SK-N-SH treated with all-trans-retinoic acid at 6 μM for 48 hours (cell line): ENCODE data around the gene GALC.

ENCODE experiments used
- ATAC-seq: fragments of 200-7000 bp; cut with Tn5 transposase; 3 replicates; pipeline ENCODE4 v1.9.1; 2020; ENCODE audit warnings: mild to moderate bottlenecking, moderate library complexity
- ARNTL ChIP-seq: fragments of 450-650 bp; formaldehyde crosslinking; IDR thresholded peaks from 2 replicates; pipeline ENCODE4 v1.5.0; 2020; ENCODE audit warnings: low read depth, mild to moderate bottlenecking, moderate library complexity, borderline replicate concordance
- BACH2 ChIP-seq: fragments of 250-450 bp; sonication (Bioruptor Pico); IDR thresholded peaks from 2 replicates; pipeline ENCODE4 v1.9.0; 2021; ENCODE audit warnings: mild to moderate bottlenecking, borderline replicate concordance
- CSDC2 ChIP-seq: fragments of 250-450 bp; sonication (Bioruptor Pico); IDR thresholded peaks from 2 replicates; pipeline ENCODE4 v1.5.0; 2020; ENCODE audit warnings: mild to moderate bottlenecking, moderate library complexity
- ESRRG ChIP-seq: fragments of 250-450 bp; sonication (Bioruptor Pico); IDR thresholded peaks from 2 replicates; pipeline ENCODE4 v1.6.1; 2021; ENCODE audit warnings: mild to moderate bottlenecking
- GLIS3 ChIP-seq: fragments of 250-450 bp; sonication (Bioruptor Pico); IDR thresholded peaks from 2 replicates; pipeline ENCODE4 v1.5.0; 2020; ENCODE audit warnings: mild to moderate bottlenecking, moderate library complexity
- ISL1 ChIP-seq: fragments of 250-450 bp; sonication (Bioruptor Pico); IDR thresholded peaks from 2 replicates; pipeline ENCODE4 v2.1.2; 2022; ENCODE audit warnings: mild to moderate bottlenecking, moderate library complexity
- OSR1 ChIP-seq: fragments of 250-450 bp; sonication (Bioruptor Pico); IDR thresholded peaks from 2 replicates; pipeline ENCODE4 v1.8.0; 2022; ENCODE audit warnings: moderate library complexity, mild to moderate bottlenecking, inconsistent platforms
- PPARA ChIP-seq: fragments of 250-450 bp; sonication (Bioruptor Pico); IDR thresholded peaks from 2 replicates; pipeline ENCODE4 v1.5.0; 2020; ENCODE audit warnings: mild to moderate bottlenecking, borderline replicate concordance
- RARB ChIP-seq: fragments of 250-450 bp; sonication (Bioruptor Pico); IDR thresholded peaks from 2 replicates; pipeline ENCODE4 v1.8.0; 2021; ENCODE audit warnings: mild to moderate bottlenecking, moderate library complexity
- TCF4 ChIP-seq: fragments of 250-450 bp; sonication (Bioruptor Pico); IDR thresholded peaks from 2 replicates; pipeline ENCODE4 v1.8.0; 2021; ENCODE audit warnings: mild to moderate bottlenecking, moderate library complexity, borderline replicate concordance
- TOX ChIP-seq: fragments of 250-450 bp; sonication (Bioruptor Pico); IDR thresholded peaks from 2 replicates; pipeline ENCODE4 v1.8.0; 2021; ENCODE audit warnings: mild to moderate bottlenecking, moderate library complexity, borderline replicate concordance
- ZFP3 ChIP-seq: fragments of 250-450 bp; sonication (Bioruptor Pico); IDR thresholded peaks from 2 replicates; pipeline ENCODE4 v1.5.0; 2020; ENCODE audit warnings: mild to moderate bottlenecking, moderate library complexity
- ZFP30 ChIP-seq: fragments of 450-650 bp; formaldehyde crosslinking; IDR thresholded peaks from 2 replicates; pipeline ENCODE4 v1.5.0; 2022; ENCODE audit warnings: mild to moderate bottlenecking, moderate library complexity
- ZNF565 ChIP-seq: fragments of 450-650 bp; formaldehyde crosslinking; conservative IDR thresholded peaks from 2 replicates; pipeline ENCODE4 v1.5.0; 2020; ENCODE audit warnings: low read depth, mild to moderate bottlenecking, moderate library complexity
- ZNF70 ChIP-seq: fragments of 450-650 bp; formaldehyde crosslinking; IDR thresholded peaks from 2 replicates; pipeline ENCODE4 v1.5.0; 2020; ENCODE audit warnings: mild to moderate bottlenecking, moderate library complexity
- TF ChIP-seq, protein P1 (sequence below): fragments of 250-450 bp; sonication (Bioruptor Pico); IDR thresholded peaks from 2 replicates; pipeline ENCODE4 v1.8.0; 2020; ENCODE audit warnings: mild to moderate bottlenecking, moderate library complexity, borderline replicate concordance
- TF ChIP-seq, protein P2 (sequence below): fragments of 250-450 bp; sonication (Bioruptor Pico); IDR thresholded peaks from 2 replicates; pipeline ENCODE4 v1.5.1; 2020; ENCODE audit warnings: low read depth, mild to moderate bottlenecking, moderate library complexity
- TF ChIP-seq, protein P3 (sequence below): fragments of 250-450 bp; sonication (Bioruptor Pico); IDR thresholded peaks from 2 replicates; pipeline ENCODE4 v1.5.0; 2020; ENCODE audit warnings: mild to moderate bottlenecking, moderate library complexity
- TF ChIP-seq, protein P4 (sequence below): fragments of 250-450 bp; sonication (Bioruptor Pico); IDR thresholded peaks from 2 replicates; pipeline ENCODE4 v1.8.0; 2021; ENCODE audit warnings: low read depth, mild to moderate bottlenecking, moderate library complexity, borderline replicate concordance

Gene GALC

DNA sequence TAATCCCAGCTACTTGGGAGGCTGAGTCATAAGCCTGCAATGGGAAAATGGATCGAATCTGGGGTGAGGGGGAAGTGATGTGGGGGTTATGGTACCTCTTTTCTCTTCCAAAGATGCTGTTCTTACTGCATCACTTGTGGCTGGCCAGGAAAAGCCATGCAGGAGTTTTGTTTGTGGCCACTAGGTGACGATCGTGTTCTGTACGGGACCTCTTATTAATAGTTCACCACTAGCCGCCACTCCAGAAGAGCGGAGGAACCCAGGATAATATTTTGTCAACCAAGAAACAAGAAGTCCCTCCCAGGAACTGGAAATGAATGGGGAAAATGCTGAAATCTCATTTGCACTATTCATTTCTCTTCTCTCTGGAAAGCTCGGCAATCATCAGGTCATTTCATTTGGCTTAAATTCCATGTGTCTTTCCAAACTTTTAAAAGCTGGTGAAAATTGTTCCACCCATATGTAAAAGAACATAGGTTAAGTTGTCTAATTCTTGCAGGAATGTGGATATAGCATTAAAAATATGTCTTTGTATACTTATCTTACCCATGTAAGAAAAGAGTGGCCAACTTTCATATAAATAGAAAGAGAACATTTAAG is 20.9 kb upstream of the GALC start:
- ATAC-seq = peak; percentile 100
- TF ChIP-seq ARNTL (CRISPR knock-in tag) = no peak
- TF ChIP-seq TCF4 (CRISPR knock-in tag) = no peak
- TF ChIP-seq GLIS3 (CRISPR knock-in tag) = no peak
- TF ChIP-seq TOX = no peak
- TF ChIP-seq, protein P1, sequence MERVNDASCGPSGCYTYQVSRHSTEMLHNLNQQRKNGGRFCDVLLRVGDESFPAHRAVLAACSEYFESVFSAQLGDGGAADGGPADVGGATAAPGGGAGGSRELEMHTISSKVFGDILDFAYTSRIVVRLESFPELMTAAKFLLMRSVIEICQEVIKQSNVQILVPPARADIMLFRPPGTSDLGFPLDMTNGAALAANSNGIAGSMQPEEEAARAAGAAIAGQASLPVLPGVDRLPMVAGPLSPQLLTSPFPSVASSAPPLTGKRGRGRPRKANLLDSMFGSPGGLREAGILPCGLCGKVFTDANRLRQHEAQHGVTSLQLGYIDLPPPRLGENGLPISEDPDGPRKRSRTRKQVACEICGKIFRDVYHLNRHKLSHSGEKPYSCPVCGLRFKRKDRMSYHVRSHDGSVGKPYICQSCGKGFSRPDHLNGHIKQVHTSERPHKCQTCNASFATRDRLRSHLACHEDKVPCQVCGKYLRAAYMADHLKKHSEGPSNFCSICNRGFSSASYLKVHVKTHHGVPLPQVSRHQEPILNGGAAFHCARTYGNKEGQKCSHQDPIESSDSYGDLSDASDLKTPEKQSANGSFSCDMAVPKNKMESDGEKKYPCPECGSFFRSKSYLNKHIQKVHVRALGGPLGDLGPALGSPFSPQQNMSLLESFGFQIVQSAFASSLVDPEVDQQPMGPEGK (CRISPR knock-in tag) = no peak
- no peak for TF ChIP-seq ZNF70 (CRISPR knock-in tag)
- TF ChIP-seq CSDC2 (CRISPR knock-in tag) = no peak
- TF ChIP-seq RARB (CRISPR knock-in tag) = no peak
- TF ChIP-seq ZFP30 (CRISPR knock-in tag) = no peak
- TF ChIP-seq, protein P2, sequence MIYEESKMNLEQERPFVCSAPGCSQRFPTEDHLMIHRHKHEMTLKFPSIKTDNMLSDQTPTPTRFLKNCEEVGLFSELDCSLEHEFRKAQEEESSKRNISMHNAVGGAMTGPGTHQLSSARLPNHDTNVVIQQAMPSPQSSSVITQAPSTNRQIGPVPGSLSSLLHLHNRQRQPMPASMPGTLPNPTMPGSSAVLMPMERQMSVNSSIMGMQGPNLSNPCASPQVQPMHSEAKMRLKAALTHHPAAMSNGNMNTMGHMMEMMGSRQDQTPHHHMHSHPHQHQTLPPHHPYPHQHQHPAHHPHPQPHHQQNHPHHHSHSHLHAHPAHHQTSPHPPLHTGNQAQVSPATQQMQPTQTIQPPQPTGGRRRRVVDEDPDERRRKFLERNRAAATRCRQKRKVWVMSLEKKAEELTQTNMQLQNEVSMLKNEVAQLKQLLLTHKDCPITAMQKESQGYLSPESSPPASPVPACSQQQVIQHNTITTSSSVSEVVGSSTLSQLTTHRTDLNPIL (CRISPR knock-in tag) = no peak
- no peak for TF ChIP-seq ZNF565
- TF ChIP-seq, protein P3, sequence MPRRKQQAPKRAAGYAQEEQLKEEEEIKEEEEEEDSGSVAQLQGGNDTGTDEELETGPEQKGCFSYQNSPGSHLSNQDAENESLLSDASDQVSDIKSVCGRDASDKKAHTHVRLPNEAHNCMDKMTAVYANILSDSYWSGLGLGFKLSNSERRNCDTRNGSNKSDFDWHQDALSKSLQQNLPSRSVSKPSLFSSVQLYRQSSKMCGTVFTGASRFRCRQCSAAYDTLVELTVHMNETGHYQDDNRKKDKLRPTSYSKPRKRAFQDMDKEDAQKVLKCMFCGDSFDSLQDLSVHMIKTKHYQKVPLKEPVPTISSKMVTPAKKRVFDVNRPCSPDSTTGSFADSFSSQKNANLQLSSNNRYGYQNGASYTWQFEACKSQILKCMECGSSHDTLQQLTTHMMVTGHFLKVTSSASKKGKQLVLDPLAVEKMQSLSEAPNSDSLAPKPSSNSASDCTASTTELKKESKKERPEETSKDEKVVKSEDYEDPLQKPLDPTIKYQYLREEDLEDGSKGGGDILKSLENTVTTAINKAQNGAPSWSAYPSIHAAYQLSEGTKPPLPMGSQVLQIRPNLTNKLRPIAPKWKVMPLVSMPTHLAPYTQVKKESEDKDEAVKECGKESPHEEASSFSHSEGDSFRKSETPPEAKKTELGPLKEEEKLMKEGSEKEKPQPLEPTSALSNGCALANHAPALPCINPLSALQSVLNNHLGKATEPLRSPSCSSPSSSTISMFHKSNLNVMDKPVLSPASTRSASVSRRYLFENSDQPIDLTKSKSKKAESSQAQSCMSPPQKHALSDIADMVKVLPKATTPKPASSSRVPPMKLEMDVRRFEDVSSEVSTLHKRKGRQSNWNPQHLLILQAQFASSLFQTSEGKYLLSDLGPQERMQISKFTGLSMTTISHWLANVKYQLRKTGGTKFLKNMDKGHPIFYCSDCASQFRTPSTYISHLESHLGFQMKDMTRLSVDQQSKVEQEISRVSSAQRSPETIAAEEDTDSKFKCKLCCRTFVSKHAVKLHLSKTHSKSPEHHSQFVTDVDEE (CRISPR knock-in tag) = no peak
- no peak for TF ChIP-seq BACH2 (CRISPR knock-in tag)
- TF ChIP-seq, protein P4, sequence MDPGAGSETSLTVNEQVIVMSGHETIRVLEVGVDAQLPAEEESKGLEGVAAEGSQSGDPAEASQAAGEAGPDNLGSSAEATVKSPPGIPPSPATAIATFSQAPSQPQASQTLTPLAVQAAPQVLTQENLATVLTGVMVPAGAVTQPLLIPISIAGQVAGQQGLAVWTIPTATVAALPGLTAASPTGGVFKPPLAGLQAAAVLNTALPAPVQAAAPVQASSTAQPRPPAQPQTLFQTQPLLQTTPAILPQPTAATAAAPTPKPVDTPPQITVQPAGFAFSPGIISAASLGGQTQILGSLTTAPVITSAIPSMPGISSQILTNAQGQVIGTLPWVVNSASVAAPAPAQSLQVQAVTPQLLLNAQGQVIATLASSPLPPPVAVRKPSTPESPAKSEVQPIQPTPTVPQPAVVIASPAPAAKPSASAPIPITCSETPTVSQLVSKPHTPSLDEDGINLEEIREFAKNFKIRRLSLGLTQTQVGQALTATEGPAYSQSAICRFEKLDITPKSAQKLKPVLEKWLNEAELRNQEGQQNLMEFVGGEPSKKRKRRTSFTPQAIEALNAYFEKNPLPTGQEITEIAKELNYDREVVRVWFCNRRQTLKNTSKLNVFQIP (CRISPR knock-in tag) = no peak
- no peak for TF ChIP-seq OSR1 (CRISPR knock-in tag)
- no peak for TF ChIP-seq PPARA (CRISPR knock-in tag)

DNA sequence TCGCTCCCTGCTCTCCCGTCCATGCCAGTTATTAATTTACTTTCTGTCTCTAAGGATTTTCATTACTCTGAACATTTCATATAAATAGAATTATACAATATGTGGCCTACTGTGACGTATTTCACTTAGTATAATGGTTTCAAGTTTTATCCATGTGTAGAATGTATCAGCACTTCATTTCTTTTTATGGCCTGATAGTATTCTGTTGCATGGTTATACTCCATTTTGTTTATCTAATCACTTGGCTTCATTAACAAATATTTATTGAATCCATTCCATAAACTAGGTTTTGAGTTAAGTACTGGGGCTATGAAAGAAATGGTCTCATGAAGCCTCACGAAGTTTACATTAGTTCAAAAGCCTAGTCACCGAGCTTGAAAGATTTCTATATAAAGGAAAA is 19.5 kb upstream of the GALC start:
- ATAC-seq = no peak
- no peak for TF ChIP-seq ESRRG (CRISPR knock-in tag)

DNA sequence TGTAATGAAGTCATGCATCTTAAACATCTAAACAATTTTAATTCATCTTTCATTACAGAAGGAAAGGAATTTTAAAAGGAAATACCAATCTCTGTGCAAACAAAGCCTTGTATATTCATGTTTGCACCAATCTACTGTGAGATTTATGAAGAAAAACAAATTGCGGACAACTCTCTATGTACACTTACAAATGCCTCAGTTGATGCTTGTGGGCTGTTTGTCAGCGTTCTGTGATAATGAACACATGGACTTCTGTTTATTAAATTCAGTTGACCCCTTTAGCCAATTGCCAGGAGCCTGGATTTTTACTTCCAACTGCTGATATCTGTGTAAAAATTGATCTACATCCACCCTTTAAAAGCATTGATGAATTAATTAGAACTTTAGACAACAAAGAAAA is 17.3 kb upstream of the GALC start:
- ATAC-seq = no peak
- TF ChIP-seq OSR1 (CRISPR knock-in tag) (no peak), ISL1 (CRISPR knock-in tag) (peak; percentile 82)

DNA sequence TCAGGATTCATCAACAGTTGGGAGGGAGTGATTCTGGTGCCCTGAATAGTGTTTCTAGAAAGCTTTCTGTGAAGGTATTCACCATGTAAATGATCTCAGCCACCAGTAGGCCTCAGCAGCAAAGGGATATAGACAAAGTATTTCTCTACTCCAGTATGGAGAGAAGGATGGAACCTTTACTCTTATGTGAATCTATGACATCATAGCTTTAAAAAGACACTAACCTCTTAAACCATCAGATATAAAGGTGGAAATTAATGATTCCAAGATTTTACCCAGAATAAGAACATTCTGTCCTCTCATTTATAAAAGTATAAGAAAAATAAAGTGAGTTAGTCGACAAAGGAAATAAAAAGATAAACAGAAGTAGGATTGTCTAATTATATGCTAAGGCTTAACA is 16.5 kb upstream of the GALC start:
- ATAC-seq = no peak
- TF ChIP-seq PPARA (CRISPR knock-in tag) = no peak

DNA sequence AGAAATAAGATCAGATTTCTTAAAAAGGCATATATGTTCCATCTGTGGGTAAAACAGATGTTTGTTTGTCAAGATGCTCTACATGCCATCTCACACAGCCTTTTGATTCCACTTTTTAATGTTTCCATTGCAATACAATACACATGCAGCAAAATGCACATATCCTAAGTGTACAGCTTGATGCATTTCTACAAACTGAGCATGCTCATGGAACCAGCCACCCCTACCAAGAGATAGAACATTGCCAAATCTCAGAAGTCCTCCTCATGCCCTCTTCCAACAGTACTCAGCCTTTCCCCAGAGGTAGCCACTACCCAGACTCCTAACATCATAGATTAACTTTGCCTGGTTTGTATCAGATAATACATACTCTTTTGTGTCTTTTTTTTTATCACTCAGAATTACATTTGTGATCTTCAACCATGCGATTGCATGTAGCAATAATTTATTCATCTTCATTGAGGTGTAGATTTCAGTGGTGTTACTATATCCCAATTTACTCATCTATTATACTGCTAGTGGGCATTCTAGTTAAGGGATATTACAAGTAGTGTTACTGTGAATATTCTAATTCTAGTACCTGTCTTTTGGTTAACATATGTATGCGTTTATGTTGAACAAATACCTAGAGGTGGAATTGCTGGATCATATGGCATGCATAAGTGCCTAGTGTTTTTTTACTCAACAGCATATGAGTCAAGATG is 15.2 kb upstream of the GALC start:
- ATAC-seq = no peak
- TF ChIP-seq PPARA (CRISPR knock-in tag) (no peak), CSDC2 (CRISPR knock-in tag) (no peak), ESRRG (CRISPR knock-in tag) (no peak), ZFP3 (no peak)
- TF ChIP-seq, protein P3 (CRISPR knock-in tag) = no peak
- TF ChIP-seq, protein P4 (CRISPR knock-in tag) = no peak
- TF ChIP-seq, all 23 proteins: peak for 0
